Fibroblast of upper back skin (primary cell): Measurements from ENCODE around the gene MCFD2.
A peak's percentile ranks its signal among the peaks of the same experiment; 100 is the strongest.
"Not testable (repeated sequence)": the region's sequence is repeated elsewhere in the genome, so short reads cannot be mapped to it uniquely, and the experiment has no call there.

Experiments used
- DNase-seq: peaks from one replicate; pipeline ENCODE4 v3.0.0-alpha.2; 2013

Gene MCFD2

DNA sequence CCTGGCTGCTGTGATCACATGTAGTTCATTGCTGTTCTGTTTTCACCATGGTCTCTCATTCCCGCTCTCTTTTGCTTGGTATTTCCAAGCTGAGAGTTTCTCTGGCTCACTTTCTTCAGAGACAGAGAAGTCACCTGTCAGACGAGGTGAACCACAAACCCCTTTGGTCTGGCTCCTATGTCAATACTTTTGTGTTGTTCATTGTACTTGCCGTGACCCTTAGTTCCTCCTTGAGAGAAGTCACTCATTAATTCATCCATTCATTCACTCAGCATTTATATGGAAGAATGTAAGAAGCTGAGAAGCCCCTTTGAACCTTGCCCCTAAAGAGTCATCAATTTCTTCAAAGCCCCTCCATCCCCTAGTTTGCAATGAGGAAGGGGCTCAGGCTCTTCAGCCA, 15.2 kb downstream of the MCFD2 start:
- no peak for DNase-seq

GRCh38 chr2:46899053-46899452, 16.6 kb downstream of the MCFD2 start:
- no peak for DNase-seq

- no peak for DNase-seq
Measured at GRCh38 chr2:46898024-46898423, 17.6 kb downstream of the MCFD2 start.

- DNase-seq, result no peak
Measured at GRCh38 chr2:46893269-46893939, 22.2 kb downstream of the MCFD2 start.

GRCh38 chr2:46891956-46892553, 23.6 kb downstream of the MCFD2 start:
- no peak for DNase-seq

- no peak for DNase-seq
Measured at GRCh38 chr2:46888421-46888952, 27.1 kb downstream of the MCFD2 start.

GRCh38 chr2:46887028-46887885, 28.3 kb downstream of the MCFD2 start:
- peak; percentile 67 for DNase-seq

- no peak for DNase-seq
Measured at GRCh38 chr2:46886268-46887027, 29.2 kb downstream of the MCFD2 start.

DNA sequence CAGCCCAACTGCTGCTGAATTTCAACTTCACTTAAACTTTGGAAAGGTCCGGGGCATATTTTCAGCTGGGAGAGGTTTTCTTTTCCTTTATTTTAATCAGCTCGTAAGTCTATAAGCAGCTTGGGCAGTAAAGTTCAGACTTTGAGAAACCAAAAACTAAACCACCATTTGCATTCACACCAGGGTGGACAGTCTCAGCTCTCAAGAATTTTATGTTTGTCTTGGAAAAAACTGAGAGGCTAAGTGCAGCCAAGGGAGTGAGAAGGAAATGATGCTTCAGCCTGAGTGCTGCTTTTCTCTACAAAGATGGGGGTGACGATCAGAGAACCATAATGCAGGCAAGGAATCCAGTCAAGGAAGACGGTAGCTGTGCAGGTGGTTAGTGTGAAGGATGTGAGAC, 30.2 kb downstream of the MCFD2 start:
- DNase-seq, result peak; percentile 75

GRCh38 chr2:46879511-46879910, 36.1 kb downstream of the MCFD2 start:
- no peak for DNase-seq

- no peak for DNase-seq
Measured at GRCh38 chr2:46878886-46879285, 36.7 kb downstream of the MCFD2 start.

GRCh38 chr2:46878240-46878877, 37.2 kb downstream of the MCFD2 start:
- DNase-seq, result no peak

DNA sequence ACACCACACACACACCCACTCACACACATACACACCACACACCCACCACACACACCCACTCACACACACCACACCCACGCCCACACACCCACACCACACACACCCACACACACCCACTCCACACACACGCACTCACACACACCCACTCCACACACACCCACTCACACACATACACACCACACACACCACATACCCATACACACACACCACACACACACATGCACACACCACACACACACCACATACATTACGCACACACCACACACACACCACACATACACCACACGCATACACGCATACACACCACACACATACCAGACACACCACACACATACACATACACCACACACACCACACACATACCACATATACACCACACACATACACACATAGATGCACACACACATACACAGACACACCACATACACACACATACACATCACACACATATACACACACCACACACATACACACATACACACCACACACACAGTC, 37.9 kb downstream of the MCFD2 start:
- DNase-seq, result no peak

DNA sequence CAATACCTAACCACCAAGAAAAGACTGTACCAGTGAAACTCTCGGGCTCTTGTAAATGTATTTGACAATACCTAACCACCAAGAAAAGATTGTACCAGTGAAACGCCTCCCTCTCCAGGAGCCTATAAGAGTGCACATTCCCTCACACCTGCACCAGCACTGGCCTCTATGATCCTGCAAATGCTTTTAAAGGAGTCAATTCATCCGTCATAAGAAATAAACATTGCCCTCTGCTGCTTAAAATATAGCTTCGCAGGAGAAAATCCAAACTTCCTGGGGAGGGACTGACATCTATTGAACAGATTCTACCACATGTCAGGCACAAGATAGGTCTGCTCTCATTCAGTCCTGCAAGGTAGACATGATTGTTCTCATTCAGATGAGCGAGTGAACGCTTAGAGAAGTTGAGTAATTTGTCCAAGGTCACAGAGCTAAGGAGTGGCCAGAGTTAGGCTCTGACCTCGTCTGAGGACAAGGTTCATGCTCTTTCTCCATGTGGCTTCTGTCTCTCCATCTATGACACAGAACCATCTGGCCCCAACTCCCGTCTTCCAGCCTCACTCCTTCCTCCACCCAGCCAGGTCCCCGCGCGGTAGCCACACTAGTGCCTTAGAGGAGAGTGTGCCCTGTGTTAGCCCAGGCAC, 38.7 kb downstream of the MCFD2 start:
- DNase-seq, result peak; percentile 86

DNA sequence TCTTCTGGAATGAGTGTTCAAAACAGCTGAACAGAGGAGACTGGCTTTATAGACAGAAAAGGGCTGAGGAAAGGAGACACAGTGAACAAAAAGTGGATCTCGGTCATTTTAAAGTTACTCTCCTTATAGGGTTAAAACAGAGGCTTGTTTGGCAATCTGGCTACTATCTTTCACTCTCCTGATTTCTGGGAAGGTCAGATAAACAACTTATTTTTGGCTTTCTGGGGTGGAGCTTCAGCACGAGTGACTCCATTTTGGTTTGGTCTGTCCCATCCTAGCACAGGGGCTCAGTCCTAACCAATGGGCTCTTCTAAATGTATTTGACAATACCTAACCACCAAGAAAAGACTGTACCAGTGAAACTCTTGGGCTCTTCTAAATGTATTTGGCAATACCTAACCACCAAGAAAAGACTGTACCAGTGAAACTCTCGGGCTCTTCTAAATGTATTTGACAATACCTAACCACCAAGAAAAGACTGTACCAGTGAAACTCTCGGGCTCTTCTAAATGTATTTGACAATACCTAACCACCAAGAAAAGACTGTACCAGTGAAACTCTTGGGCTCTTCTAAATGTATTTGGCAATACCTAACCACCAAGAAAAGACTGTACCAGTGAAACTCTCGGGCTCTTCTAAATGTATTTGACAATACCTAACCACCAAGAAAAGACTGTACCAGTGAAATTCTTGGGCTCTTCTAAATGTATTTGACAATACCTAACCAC, 39.5 kb downstream of the MCFD2 start:
- DNase-seq, result not testable (repeated sequence)

DNA sequence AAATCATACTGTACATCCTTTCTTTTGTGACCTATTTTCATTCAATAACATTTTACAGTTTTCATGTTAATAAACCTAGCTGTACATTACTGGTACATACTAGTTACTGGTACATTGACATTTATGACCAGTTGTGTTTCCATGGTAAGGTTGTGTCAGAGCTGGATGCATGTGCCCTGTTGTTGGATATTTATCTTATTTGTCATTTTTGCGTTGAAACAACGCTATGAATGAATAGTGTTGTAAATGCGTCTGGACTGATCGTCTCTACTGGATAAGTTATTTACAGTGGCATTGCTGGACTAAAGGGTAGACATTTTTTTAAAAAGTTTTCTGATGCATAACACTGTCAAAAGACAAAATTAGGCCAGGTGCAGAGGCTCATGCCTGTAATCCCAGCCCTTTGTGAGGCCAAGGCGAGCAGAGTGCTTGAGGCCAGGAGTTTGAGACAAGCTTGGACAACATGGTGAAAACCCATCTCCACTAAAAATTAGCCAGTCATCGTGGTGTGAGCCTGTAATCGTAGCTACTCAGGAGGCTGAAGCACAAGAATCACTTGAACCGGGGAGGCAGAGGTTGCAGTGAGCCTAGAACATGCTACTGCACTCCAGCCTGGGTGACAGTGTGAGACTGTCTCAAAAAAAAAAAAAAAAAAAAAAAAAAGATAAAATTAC, 40.2 kb downstream of the MCFD2 start:
- DNase-seq, result no peak

DNA sequence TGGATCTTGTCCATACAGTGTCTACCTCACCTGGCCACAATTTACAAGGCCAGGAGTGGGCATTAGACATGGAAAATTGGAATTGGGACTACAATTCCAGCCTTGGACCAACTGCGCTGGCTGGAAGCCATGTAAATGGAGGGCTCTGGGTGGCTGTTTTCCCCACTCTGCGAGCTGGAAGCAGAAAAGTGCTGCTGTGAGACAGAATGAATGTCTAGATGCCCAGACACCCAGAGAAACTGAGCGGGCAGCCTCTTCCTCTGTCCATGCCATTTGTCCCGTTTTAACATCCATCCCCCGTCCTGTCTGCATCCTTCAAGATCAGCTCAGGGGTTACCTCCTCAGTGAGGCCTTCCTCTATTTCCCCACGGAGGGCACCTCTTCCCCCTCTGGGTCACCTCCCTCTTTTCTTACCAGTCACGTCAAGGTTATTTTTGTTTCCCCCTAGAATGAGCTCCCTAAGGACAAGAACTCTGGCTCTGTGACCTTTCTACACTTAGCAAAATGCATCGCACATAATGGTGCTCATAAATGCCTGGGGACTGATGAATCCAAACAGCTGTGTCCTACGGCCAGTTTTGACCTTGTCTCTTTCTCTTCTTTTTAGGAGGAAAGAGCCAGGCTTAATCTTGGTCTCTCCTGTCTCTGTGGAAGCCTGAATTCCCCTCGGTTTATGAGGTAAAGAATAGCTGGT, 41.2 kb downstream of the MCFD2 start:
- DNase-seq, result no peak

- no peak for DNase-seq
Measured at GRCh38 chr2:46873604-46874068, 42.0 kb downstream of the MCFD2 start.

- peak; percentile 98 for DNase-seq
Measured at GRCh38 chr2:46872902-46873603, 42.6 kb downstream of the MCFD2 start.
